Measurements from ENCODE around the gene CAMK1D.

CAMK1D gene

DNA sequence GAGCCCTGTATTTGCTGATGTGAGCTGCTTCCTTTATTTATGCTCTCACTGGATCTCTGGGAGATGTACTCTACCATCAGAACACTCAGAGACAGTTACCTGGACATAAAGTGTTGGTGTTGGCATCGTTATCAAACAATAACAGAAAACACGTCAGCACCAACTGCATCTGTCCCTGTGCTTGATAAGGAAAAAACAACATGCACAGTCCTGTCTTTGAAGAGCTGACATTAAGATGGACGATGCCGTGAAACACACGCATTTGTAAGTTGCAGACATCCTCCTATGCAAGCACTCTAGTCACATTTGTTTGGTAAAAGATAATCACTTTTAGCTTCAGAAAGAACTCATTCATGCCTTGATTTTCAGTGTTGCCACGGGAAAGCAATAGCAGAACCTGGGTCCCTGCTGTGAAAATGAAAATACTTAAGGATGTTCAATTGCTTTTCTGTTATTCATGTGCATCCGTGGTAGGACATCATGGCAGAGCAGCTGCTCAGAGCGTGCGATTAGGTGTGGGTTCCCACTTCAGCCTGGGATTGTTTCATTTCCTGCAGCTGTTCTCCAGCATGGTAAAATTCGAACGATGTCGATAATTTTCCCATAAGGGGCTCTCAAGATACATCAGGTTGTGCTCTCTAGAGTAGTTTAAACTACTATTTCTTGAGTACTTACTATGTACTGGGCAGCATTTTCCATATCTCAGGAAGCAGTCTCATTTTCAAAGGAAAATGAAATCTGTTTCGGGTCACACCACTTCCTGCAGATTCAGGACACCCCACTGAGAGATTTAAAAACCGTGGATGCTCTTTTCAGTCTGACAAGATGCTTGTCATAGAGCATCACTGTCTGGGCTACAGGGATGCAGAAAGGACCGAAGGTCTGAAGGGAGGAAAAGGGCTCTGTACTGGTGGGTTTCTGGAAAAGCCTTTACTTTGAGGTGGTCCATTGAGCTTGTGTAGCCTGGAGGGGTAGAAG is 248.7 kb downstream of the CAMK1D start:
- peak; percentile 23 for DNase-seq (ENCODE audit: low spot score)

DNA sequence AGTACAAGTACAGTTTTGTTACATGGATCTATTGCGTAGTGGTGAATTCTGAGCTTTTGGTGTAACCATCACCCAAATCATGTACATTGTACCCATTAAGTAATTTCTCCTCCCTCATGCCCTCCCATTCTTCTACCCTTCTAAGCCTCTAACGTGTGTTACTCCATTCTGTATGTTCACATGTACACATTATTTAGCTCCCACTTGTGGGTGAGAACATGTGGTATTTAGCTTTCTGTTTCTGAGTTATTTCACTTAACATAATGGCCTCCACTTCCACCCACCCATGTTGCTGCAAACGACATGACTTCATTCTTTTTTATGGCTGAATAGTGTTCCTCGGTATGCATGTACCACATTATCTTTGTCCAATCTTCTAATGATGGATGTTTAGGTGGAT is 251.3 kb downstream of the CAMK1D start:
- peak; percentile 4 for DNase-seq (ENCODE audit: low spot score)

DNA sequence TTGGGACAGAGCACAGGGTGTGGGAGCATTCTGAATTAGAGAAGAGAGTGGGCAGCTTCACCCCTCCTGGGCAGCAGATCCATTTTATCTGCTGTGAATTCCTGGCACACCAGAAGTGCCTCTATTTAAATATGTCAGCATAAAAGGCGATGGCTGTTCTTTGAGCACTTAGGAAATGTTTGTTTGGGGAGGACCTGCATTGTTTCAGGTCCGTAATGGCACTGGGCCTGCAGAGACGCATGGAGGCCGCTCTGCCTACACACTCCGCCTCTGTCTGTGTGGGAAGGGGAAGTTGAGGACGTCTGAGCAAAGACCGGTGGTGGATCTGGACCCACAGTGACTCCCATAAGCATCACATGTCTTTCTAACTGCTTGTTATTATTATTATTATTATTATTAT is 253.2 kb downstream of the CAMK1D start:
- DNase-seq (ENCODE audit: low spot score), result no peak

DNA sequence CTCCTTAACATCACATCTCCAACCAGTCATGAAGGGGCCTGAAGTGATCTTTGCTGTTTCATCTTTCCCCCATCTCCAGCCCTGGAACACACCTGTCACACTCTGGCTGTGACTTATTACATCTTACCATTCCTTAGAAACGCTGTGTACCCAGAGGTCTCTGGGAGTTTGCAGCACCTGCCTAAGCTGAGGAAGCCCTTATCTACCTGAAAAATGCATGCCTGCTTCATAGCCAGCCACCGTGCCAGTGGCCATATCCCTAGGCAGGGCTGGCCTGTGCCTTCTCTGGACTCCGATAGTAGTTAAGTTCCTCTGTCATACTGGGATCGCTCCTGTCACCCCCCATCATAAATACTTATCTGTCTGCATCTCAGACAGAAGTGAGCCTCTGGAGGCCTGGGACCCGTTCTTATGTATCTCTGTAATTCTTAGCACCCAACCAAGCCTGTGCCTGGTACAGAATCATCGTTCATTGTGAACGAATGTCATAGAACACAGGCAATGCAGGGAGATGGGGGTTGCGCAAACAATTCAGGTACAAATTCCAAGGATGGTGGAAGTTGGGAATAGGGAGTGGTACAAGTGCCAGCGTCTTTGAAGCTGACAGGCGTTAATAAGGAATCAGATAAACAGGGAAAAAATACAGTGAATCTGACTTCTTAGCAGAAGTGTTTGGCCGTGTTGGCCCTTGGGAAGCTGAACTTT is 254.6 kb downstream of the CAMK1D start:
- DNase-seq (ENCODE audit: low spot score), result no peak

DNA sequence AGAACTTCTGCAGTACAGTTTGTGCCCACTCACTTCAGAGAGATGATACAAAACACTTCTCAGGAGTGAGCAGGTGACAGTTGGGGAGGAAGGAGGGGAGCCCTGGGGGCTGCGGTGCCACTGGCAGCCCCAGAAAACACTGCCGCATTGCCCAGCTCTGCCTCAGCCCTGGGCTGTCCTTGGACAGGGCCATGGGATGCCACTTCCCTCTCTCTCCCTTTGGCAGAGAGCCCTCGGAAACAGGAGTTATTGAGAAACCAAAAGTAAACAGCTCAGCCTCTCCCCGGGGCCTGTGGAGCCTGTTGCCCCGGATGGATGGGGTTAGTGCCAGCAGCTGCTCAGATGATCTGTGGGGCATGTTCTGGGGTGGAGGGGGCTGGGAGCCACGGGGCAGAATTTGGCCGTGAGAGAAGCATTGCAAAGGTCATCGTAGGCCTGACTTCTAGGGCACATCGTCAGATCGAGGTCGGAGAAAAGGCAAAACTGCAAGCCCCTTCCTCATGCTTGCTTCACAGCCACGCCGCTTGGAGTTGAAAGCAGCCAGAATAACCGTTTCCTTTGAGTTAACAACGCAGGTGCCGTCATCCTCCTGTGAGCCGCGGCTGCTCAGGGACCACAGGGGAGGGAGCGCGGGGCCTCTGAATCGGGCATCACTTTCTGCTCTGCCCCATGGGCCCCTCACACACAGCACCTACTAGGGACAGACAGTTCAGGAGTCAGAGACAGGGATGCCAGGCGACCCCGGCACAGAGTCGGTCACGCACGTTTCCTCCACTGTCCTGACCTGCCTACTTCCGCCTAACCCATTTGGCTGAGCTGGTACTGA is 256.4 kb downstream of the CAMK1D start:
- no peak for DNase-seq (ENCODE audit: low spot score)

DNA sequence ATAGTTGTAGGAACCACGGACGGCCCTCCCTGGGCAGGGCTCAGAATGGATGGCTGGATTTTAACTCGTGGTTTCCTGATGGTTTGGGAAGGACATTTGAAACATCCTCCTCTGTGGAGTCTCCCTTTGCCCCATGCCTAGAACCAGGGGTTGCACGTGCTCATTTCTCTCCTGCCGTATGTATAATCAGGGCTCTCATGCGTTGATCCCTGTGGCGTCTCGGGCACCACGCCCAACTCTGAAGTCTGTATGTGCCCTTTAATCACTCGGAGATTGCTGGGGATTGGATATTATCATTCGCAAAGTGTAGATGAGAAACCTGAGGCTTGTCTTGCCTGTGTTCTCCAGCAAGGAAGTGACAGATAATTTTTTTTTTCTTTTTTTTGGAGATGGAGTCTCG is 257.1 kb downstream of the CAMK1D start:
- no peak for DNase-seq (ENCODE audit: low spot score)

DNA sequence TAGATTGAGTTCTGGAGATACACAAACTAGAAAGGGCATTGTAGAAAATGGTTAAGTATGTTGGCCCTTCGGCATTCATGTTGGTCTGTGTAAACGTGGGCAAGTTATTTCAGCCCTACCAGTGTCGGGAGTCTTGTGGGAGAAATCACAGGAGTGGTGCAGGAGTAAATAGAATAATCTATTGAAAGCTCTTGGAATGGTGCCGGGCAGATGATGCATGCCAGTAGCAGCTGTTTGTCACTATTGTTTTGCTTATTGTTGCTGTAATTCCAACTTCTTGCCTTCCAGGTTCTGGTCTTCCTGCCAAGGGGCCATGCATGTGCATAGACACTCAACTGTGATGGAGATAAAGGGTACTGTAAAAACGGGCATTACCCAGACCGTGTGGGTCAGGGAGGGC is 259.4 kb downstream of the CAMK1D start:
- peak; percentile 4 for DNase-seq (ENCODE audit: low spot score)

DNA sequence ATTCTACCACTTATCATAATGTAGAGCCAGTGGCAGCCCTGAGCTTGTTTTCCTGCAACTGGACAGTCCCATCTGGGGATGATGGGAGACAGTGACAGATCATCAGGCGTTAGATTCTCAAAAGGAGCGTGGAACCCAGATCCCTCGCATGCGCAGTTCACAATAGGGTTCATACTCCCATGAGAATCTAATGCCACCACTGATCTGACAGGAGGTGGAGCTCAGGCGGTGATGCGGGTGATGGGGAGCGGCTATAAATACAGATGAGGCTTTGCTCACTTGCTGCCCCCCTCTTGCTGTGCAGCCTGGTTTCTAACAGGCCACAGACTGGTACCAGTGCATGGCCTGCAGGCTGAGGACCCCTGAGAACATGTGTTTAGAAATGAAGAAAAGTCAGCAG is 260.1 kb downstream of the CAMK1D start:
- DNase-seq (ENCODE audit: low spot score), result peak; percentile 5

DNA sequence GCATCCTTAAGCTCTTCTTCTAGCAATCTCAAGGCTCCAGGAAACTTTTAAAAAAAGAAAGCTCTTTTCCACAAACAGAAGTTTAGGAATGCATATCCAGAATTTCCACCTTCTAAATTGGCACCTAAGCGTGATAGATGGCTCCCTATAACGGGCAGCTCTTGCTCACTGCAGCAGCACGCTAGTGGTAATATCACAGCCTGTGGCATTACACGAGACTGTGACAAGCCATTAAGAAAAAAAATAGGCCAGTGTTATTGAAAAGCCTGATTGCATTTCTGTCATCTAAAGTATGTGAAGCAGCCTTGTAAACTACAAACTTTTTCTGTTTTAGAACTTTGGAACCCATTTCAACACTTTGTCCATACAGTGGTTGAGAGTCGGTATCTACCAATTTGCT is 263.8 kb downstream of the CAMK1D start:
- DNase-seq (ENCODE audit: low spot score), result peak; percentile 9

DNA sequence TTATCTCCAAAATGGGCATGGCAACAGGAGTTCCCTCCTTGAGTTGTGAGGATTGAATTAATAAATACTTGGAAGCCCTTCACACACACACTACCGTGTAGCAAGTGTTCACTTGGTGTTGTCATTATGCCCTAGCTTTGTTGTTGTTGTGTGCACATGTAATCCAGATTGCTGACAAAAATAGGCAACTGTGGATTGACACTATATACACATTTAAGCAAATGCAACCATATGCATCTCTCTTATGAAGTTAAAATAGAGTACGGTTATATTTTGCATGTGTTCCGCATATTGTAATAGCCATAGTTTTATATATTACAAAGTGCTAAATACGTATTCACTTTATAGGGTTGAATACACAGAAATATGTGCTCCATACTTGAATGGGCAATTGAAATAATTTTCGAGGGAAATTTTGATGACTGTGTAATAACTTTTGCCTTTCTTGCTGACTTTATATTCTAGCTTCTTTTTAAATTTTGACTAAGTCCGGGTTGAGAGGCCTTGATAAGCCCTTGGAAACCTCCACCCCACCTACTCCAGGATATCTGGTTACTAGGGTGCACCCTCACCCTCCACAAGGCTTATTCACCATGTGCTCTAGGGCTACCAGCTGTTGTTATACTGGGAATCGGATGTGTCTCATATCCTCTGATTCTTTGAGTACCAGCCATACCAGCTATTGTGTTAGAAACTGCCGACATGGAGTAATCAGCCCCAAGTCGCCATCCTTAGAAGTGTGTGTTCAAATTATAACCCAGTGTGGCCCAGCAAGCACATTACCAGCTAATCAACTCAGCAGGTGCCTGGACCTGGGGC is 265.0 kb downstream of the CAMK1D start:
- DNase-seq (ENCODE audit: low spot score), result peak; percentile 30

DNA sequence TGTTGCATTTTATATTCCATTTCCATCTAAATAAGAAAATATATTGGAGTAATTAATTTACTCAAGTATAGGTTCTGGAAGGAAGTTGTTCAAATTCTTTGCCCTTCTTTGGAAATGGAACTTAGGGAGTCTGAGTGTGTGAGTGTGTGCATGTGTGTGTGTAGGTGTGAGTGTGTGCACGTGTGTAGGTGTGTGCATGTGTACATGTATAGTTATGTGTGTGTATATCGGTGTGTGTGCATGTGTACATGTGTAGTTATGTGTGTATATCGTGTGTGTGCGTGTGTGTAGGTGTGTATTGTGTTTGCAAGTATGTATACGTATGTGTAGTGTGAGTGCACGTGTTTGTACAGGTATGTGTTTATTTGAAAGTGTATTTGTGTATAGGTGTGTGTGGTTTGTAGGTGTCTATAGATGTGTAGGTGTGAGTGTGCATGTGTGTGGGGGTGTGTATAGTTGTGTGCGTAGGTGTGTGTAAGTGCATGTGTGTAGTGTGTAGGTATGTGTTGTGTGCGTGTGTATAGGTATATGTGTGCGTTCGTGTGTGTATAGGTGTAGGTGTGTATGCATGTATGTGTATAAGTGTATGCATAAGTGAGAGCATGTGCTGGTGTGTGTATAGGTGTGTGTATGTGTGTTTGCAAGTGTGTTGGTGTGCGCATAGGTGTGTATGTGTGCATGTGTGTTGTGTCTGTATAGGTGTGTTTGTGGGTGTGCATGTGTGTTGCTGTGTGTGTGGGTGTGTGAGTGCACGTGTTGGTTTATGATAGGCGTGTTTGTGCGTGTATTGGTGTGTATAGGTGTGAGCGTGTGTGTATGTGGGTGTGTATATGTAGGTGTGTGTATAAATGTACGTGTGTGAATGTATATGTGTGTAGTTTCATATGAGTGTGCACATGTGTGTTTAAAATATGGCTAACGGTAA is 266.2 kb downstream of the CAMK1D start:
- no peak for DNase-seq (ENCODE audit: low spot score)

DNA sequence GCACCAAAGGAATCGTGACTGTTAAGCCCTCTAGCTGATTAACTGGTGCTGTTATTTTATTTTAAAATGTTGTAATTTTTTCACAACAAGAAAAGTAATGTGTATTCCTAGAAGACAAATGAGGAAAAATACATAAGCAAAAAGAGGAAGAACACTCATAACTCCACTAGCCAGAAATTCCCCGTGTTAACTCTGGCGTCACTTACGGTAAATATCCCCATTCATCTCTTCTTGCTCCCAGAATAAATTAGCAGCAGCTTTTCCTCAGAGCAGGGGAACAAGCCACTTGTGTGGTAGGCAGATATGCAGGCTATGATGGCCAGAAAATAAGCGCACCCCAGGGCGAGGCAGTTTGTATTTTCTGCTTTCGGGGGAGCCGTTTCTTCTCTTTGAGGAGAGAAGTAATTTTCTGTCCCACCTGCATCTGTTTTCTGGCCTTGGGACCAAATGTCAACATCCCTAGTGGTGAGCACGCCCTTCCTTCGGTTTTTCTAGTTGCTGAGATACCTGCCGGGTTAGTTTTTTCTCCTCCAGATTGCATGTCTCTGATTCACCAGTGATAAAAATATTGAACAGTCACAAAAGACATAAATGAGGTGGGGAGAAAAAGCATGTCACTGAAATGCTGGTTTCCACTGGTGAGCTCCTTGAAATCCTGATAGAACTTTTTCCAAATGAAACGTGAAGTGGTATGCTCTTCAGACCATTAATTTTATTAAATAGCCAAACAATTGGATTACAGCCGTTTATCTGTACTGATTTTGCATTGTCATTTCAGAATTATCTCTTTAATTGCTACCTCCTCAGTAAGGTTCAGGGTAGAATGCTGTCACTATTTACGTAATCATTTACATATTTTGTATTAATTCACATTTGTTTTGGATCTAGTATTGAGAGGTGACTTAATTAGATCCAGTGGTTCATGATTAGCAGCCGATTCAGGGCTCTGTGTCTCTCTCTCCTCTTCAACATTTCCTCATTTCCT is 268.1 kb downstream of the CAMK1D start:
- DNase-seq (ENCODE audit: low spot score), result no peak

DNA sequence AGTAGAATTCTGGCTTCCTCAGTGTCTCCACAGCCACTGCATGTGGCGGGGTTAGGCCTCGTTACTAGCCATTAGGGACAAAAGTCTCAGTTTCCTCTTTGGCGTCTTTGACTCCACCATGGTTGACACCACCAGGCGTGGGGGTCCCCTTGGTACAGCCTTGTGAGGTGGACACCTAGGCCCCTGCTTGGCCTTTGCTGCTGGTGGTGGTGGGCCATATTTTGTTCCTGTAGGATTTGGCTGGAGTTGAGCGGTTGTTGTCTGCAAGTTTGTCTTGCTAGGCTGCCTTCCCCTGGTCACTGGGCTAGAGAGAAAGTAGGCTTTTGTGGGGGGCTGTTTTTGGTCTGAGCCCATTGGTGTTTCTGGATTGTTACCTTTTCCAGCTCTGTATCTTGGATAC is 272.7 kb downstream of the CAMK1D start:
- peak; percentile 26 for DNase-seq (ENCODE audit: low spot score)

DNA sequence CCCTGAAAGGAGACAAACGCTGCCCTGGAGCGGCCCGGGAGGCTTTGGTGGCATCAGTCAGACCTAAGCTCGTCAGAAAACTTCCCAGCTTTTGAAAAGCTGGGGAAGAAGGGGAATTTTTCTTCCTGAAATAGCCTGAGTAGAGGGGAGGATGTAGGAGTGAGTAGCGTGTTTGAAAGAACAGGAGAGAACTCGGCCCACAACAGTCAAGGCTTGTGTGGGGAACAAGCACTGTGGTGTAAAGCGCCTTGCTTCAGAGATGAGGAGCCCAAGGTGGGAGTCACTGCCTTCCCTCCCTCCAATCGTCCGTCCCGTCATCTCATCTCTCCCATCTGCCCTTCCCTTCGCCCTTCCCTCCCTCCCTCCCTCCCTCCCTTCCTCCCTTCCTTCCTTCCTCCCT is 273.3 kb downstream of the CAMK1D start:
- peak; percentile 23 for DNase-seq (ENCODE audit: low spot score)

DNA sequence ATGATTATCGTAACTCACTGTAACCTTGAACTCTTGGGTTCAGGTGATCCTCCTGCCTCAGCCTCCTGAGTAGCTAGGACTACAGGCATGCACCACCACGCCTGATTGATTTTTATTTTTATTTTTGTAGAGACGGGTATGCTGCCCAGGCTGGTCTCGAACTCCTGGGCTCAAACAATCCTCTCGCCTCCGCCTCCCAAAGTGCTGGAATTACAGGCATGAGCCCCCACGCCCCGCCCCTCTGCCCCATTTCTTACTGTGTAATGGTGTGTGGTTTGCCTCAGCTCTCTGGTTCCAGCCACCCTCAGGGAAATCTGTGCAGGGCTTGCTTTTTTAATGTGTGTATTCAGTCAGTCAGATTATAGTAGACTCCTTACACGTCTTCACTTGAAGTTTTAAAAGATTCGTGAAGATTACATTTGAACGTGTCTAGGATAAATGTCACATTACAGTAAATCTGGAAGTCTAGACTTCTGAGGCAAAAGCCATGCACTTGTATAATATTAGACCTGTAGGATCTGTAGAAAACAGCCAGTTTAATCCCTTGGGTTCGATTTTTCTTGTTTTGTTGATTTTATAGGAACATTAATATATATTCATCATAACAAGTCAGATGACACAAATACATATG is 276.2 kb downstream of the CAMK1D start:
- DNase-seq (ENCODE audit: low spot score), result peak; percentile 17

DNA sequence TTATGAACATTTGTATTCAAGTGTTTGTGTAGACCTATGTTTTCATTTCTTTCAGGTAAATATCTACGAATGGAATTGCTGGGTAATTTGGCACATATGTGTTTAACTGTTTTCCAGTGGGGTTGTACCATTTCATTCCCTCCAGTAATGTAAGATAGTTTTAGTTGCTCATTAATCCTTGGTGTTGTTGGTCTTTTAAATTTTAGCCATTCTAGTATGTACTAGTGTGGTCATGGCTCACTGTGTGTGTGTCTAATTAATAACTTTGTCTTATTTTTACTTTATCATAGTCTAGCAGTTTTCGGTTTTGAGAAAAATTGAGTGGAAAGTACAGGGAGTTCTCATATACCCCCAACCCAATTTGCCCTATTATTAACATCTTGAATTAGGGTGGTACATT is 278.8 kb downstream of the CAMK1D start:
- no peak for DNase-seq (ENCODE audit: low spot score)

DNA sequence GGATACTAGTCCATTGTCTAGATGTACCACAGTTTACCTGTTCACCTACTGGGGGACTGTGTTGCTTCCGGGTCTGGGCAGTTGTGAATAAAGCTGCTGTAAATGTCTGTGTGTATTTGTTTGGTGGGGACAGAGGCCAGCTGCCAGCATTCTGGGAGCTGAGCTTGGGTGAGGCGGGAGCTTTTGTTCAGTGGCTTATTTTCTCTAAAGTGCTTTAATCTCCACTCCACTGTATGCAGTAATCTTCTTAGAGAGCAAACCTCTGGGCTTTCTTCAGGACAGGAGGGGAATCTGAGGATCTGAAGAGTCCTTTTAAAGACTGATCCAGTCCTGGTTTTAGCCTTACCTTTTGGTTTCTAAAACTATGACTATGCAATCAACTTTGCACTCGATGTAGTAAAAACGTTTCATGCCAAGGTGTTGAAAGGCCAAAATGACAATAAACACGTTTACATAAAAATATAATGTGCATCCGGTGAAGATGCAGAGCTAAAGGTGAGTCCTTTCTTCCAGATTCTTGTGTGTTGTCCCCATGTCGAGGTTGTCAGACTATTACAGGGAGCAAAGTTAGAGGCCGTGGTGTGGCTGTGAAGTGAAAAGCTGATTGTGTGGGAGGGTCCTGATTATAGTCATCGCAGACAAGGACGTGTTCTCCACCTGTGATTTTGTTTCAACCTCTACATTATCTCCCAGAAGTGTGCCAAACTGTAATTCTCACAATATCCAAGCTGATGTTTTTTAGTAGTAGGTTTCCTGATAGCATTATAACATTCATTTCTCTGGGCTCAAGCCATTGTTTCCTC is 279.8 kb downstream of the CAMK1D start:
- DNase-seq (ENCODE audit: low spot score), result peak; percentile 25

DNA sequence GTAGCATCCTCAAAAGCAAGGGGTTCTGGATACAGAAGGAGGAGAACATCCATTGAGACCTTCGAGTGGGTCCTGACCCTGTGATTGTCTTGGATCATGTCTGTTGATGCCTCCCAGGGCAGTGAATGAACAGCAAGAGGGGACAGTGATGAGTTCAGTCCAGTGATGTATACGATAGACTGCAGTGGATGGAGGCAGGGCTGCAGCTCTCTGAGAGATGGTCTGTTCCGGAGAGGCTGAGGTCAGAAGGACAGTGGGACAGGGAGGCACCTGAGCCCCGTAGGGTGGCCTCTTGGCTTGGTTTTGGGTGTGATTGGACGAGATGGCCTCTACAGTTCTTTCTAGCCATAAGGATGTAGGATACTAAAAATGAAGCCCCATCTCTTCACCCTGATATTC is 280.4 kb downstream of the CAMK1D start:
- no peak for DNase-seq (ENCODE audit: low spot score)

All from left forelimb (tissue), 1 donor.